Keratinocyte (primary cell): ENCODE data around the gene ST8SIA6. TPM values are rescaled to one million over a fixed set of nuclear protein-coding genes. Genes with fewer than 3 reads are reported as not detected.

Source experiments
- DNase-seq: peaks from one replicate; pipeline ENCODE4 v3.0.0-alpha.2; 2011; ENCODE audit warnings: low read depth, missing footprints, low spot score
- FAIRE-seq: peaks from 2 replicates; lab custom pipeline; 2011; peaks lifted over from hg19 to GRCh38; lab: Jason Lieb, UNC
- H2AFZ ChIP-seq: 2 replicates; pipeline ENCODE4 v1.6.0; 2012; ENCODE audit warnings: low read length, control low read depth, inconsistent platforms; ENCODE audit not compliant: control insufficient read depth
- H3K27ac ChIP-seq: 2 replicates; pipeline ENCODE4 v1.5.1; 2011; ENCODE audit warnings: low read length; ENCODE audit not compliant: control insufficient read depth, insufficient read depth
- H3K27me3 ChIP-seq: 3 replicates; pipeline ENCODE4 v1.6.0; 2011; ENCODE audit warnings: low read length; ENCODE audit not compliant: control insufficient read depth, insufficient read depth; ENCODE audit errors: extremely low read depth
- H3K36me3 ChIP-seq, 2 experiments: 2 replicates in 1 of 2; 3 replicates in 1 of 2; pipeline ENCODE4 v1.5.1; 2011; ENCODE audit warnings: low read length in 2 of 2, mild to moderate bottlenecking in 1 of 2; ENCODE audit not compliant: control insufficient read depth in 2 of 2, insufficient read depth in 2 of 2; ENCODE audit errors: extremely low read depth in 1 of 2
- H3K4me1 ChIP-seq: 3 replicates; pipeline ENCODE4 v1.5.1; 2011; ENCODE audit warnings: low read length; ENCODE audit not compliant: control insufficient read depth, insufficient read depth; ENCODE audit errors: extremely low read depth
- H3K4me2 ChIP-seq: 3 replicates; pipeline ENCODE4 v1.6.0; 2011; ENCODE audit warnings: low read depth, low read length; ENCODE audit not compliant: control insufficient read depth, insufficient read depth; ENCODE audit errors: extremely low read depth
- H3K4me3 ChIP-seq, 3 experiments: fragments of 200-600 bp in 1 of 3; sonication (generic) in 1 of 3; 2 replicates in 2 of 3; 3 replicates in 1 of 3; pipeline ENCODE4 v1.5.1; 2011 to 2016; ENCODE audit warnings: low read length in 3 of 3, mild to moderate bottlenecking in 3 of 3, control low read depth in 2 of 3, inconsistent platforms in 1 of 3, low read depth in 1 of 3, mixed read lengths in 1 of 3, mixed run types in 1 of 3, moderate library complexity in 1 of 3; ENCODE audit not compliant: control insufficient read depth in 2 of 3, insufficient read depth in 2 of 3; ENCODE audit errors: extremely low read depth in 1 of 3
- H3K79me2 ChIP-seq: 2 replicates; pipeline ENCODE4 v1.6.0; 2012; ENCODE audit warnings: low read length; ENCODE audit not compliant: control insufficient read depth, insufficient read depth
- H3K9ac ChIP-seq: 3 replicates; pipeline ENCODE4 v1.6.0; 2011; ENCODE audit warnings: low read length; ENCODE audit not compliant: control insufficient read depth, insufficient read depth; ENCODE audit errors: extremely low read depth
- H3K9me1 ChIP-seq: 3 replicates; pipeline ENCODE4 v1.6.0; 2011; ENCODE audit warnings: low read length; ENCODE audit not compliant: control insufficient read depth, insufficient read depth; ENCODE audit errors: extremely low read depth
- H3K9me3 ChIP-seq: 2 replicates; pipeline ENCODE4 v1.5.1; 2012; ENCODE audit warnings: low read depth, low read length; ENCODE audit not compliant: control insufficient read depth
- H4K20me1 ChIP-seq: 3 replicates; pipeline ENCODE4 v1.6.0; 2011; ENCODE audit warnings: low read length; ENCODE audit not compliant: control insufficient read depth, insufficient read depth; ENCODE audit errors: extremely low read depth
- EZH2 ChIP-seq: IDR thresholded peaks from one replicate; pipeline ENCODE4 v1.6.1; 2012; ENCODE audit warnings: inconsistent platforms, mild to moderate bottlenecking, low read length, moderate library complexity
- dilution Hi-C: fragments of 300-500 bp; cut with MboI; formaldehyde crosslinking; loops from one replicate; pipeline ENCODE4 v1.7.0; 2020; ENCODE audit warnings: low sequenced_read_pairs; ENCODE audit not compliant: extremely low pct_ligation_motif_present
- polyA plus RNA-seq, 5 experiments: library from polyadenylated mRNA; depleted of rRNA in 3 of 5; stranded (reverse) in 3 of 5; stranded (forward) in 1 of 5; unstranded in 1 of 5; fragments of >200 nt; gene quantifications; 1 replicate in 1 of 5; 2 replicates in 3 of 5; 3 replicates in 1 of 5; pipeline versions ENCODE4 v1.2.1 to v1.2.3, GENCODE V29; 2011 to 2012; ENCODE audit warnings: missing spikeins in 2 of 5, low read depth in 1 of 5, low replicate concordance in 1 of 5
- TF ChIP-seq, protein P1 (sequence below), 3 experiments: IDR thresholded peaks in 1 of 3; conservative IDR thresholded peaks in 1 of 3; optimal IDR thresholded peaks in 1 of 3; 2 replicates in 2 of 3; 3 replicates in 1 of 3; pipeline versions ENCODE3 to v1.5.1; 2011; ENCODE audit warnings: low read length in 3 of 3, mild to moderate bottlenecking in 3 of 3, moderate library complexity in 2 of 3, control low read depth in 1 of 3, inconsistent platforms in 1 of 3; ENCODE audit not compliant: insufficient read depth in 2 of 3; ENCODE audit errors: extremely low read depth in 1 of 3

The ST8SIA6 gene
- polyA plus RNA-seq, 1 donor (not counting 4 experiments of a cell fraction or from before 2014, with no cell fraction given): not detected

GRCh38 chr10:17356820-17357219, 97.6 kb downstream of the ST8SIA6 start:
- no peak for DNase-seq
- Histone ChIP-seq H2AFZ (no peak overlapping the region), H4K20me1 (no peaks in the 10 kb centered on the region), H3K4me3 (no peak overlapping the region), H3K27ac (no peak overlapping the region), H3K4me1 (peaks cover 28% of the 10 kb centered on the region), H3K79me2 (no peaks in the 10 kb centered on the region), H3K9me1 (no peaks in the 10 kb centered on the region), H3K9me3 (no peaks in the 10 kb centered on the region), H3K4me2 (no peak overlapping the region), H3K9ac (no peak overlapping the region), H3K36me3 (no peaks in the 10 kb centered on the region), H3K27me3 (no peaks in the 10 kb centered on the region)
- no peak for TF ChIP-seq EZH2
- TF ChIP-seq, protein P1, sequence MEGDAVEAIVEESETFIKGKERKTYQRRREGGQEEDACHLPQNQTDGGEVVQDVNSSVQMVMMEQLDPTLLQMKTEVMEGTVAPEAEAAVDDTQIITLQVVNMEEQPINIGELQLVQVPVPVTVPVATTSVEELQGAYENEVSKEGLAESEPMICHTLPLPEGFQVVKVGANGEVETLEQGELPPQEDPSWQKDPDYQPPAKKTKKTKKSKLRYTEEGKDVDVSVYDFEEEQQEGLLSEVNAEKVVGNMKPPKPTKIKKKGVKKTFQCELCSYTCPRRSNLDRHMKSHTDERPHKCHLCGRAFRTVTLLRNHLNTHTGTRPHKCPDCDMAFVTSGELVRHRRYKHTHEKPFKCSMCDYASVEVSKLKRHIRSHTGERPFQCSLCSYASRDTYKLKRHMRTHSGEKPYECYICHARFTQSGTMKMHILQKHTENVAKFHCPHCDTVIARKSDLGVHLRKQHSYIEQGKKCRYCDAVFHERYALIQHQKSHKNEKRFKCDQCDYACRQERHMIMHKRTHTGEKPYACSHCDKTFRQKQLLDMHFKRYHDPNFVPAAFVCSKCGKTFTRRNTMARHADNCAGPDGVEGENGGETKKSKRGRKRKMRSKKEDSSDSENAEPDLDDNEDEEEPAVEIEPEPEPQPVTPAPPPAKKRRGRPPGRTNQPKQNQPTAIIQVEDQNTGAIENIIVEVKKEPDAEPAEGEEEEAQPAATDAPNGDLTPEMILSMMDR (optimal IDR thresholded peaks at IDR 0.05 in 1 of 3, IDR thresholded peaks at IDR 0.05 in 1 of 3, conservative IDR thresholded peaks at IDR 0.05 in 1 of 3; ENCODE audit: extremely low read depth in 1 of 3, insufficient read depth in 2 of 3, low read length in 3 of 3): no peak
- dilution Hi-C loops: no loop called here
- FAIRE-seq: no peak

GRCh38 chr10:17354781-17355180, 99.6 kb downstream of the ST8SIA6 start:
- no peak for DNase-seq
- no peak for FAIRE-seq
- no peak overlapping the region for H3K27ac ChIP-seq
- peaks cover 31% of the 10 kb centered on the region for H3K4me1 ChIP-seq
- H4K20me1 ChIP-seq: no peaks in the 10 kb centered on the region
- no peak overlapping the region for H2AFZ ChIP-seq
- no peaks in the 10 kb centered on the region for H3K79me2 ChIP-seq
- H3K4me3 ChIP-seq: no peak overlapping the region
- no peaks in the 10 kb centered on the region for H3K27me3 ChIP-seq
- H3K36me3 ChIP-seq: no peaks in the 10 kb centered on the region
- H3K9me1 ChIP-seq: no peaks in the 10 kb centered on the region
- TF ChIP-seq, protein P1 (optimal IDR thresholded peaks at IDR 0.05 in 1 of 3, IDR thresholded peaks at IDR 0.05 in 1 of 3, conservative IDR thresholded peaks at IDR 0.05 in 1 of 3; ENCODE audit: extremely low read depth in 1 of 3, insufficient read depth in 2 of 3, low read length in 3 of 3): no peak
- no peak for TF ChIP-seq EZH2
- dilution Hi-C loops: no loop called here
- H3K9ac ChIP-seq: no peak overlapping the region
- H3K9me3 ChIP-seq: no peaks in the 10 kb centered on the region
- no peak overlapping the region for H3K4me2 ChIP-seq
